GM12873 (cell line): Measurements from ENCODE around the gene C10orf143.

Experiments
- TF ChIP-seq, protein P1 (sequence below): IDR thresholded peaks from 2 replicates; pipeline ENCODE4 v1.5.1; 2012; ENCODE audit warnings: low read depth, mild to moderate bottlenecking, moderate library complexity, low read length, control low read depth; ENCODE audit not compliant: insufficient read depth; ENCODE audit errors: missing control alignments

Gene C10orf143

DNA sequence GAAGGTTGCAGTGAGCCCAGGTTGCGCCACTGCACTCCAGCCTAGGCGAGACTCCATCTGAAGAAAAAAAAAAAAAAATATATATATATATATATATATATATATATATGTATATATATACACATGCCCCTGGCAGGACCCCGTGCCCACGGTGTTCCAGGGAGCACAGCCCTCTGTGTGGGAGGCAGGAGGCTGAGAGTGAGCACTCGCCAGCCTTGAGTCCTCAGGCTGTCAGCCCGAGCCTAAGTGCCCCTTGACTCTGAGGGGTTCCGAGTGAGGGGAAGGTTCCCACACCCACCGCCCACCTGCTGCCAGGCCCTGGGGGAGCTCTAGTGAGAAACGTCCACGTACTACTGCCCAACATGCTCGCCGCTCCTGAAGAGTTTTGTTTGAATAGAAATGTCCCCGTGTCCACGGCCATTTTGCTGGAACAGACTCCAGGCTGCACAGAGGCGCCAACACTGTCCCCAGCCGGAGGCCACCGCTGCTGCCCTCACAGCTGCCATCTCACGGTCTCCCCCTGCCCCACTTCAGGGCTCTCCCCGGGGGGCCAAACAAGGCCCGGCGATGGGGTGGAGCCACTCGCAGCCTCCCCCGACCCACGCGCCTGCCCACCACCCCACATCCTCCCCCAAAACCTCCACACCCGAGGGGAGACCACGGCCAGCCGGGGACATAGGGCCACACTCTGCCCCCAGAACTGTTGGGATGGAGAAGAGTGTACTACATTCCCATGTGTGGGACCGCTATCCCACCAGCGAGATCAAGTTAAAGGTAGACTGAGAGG is 83.8 kb downstream of the C10orf143 start:
- TF ChIP-seq, protein P1, sequence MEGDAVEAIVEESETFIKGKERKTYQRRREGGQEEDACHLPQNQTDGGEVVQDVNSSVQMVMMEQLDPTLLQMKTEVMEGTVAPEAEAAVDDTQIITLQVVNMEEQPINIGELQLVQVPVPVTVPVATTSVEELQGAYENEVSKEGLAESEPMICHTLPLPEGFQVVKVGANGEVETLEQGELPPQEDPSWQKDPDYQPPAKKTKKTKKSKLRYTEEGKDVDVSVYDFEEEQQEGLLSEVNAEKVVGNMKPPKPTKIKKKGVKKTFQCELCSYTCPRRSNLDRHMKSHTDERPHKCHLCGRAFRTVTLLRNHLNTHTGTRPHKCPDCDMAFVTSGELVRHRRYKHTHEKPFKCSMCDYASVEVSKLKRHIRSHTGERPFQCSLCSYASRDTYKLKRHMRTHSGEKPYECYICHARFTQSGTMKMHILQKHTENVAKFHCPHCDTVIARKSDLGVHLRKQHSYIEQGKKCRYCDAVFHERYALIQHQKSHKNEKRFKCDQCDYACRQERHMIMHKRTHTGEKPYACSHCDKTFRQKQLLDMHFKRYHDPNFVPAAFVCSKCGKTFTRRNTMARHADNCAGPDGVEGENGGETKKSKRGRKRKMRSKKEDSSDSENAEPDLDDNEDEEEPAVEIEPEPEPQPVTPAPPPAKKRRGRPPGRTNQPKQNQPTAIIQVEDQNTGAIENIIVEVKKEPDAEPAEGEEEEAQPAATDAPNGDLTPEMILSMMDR = no peak

DNA sequence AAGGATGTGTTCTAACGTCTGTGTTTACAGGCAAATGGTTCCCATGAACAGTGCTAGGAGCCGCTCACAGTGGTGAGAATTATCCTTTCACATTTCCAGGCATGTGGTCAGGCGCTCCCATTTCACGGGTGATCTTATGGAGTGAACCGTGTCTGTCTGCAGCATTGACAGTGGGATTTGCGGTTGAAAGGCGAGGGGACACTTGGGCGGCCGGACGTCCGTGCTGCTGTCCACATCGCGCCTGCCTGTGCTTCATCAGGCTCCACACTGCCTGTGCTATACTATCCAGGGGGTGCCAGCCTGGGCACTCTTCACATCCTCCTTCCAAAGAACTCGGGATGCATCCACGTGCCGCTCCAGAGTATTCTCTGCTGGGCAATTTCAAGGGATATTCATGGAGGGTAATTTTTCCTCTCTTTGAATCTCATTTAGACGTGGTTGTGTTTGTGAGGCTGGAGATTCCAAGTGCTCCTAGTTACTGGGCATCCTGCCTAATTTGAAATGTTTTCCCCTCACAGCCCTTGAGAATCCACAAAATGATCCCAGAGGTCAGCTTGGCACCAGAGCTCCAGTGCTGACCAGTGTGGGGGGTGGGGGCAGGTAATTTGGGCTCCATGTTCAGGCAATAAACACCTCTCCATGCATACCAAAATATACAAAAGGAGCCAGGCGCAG is 84.7 kb downstream of the C10orf143 start:
- TF ChIP-seq, protein P1 = no peak

DNA sequence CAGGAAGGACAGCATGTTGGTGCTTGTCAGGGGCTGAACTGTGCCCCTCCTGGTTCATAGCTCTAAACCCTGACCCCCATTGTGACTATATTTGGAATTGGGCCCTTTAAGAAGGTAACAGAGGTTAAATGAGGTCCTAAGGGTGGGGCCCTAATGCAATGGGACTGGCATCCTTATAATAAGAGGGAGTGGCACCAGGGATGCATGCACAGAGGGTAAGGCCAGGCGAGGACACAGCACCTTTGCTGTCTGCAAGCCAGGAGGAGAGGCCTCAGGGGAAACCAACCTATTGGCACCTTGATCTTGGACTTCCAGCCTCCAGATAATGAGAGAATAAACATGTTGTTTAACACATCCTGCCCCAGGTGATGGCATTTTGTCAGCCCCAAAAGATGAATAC is 85.3 kb downstream of the C10orf143 start:
- TF ChIP-seq, protein P1 = no peak

DNA sequence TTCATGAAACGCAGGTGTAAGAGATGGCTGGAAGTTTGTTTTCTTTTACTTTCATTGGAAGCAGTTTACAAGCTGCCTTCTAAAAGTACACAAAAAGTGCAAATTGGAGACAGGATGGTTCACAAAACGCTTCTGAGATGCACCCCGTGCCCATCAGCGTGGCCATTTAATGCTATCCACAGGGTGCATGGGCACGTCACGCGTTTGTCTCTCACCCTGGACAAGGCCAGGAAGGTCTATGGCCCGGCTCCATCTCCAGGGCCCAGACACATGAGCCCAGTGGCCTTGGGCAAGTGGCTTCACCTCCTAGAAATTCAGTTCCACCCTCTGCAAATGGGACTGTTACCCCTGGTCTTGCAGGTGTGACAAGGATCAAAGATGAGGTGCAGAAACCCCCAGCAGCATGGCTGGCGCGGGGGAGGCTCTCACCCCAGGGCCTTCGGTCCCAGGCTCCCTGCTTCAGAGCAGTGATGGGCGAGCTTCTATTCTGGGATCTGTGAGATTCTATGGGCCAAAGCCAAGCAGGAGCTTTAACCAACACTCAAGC is 85.8 kb downstream of the C10orf143 start:
- TF ChIP-seq, protein P1 = no peak

DNA sequence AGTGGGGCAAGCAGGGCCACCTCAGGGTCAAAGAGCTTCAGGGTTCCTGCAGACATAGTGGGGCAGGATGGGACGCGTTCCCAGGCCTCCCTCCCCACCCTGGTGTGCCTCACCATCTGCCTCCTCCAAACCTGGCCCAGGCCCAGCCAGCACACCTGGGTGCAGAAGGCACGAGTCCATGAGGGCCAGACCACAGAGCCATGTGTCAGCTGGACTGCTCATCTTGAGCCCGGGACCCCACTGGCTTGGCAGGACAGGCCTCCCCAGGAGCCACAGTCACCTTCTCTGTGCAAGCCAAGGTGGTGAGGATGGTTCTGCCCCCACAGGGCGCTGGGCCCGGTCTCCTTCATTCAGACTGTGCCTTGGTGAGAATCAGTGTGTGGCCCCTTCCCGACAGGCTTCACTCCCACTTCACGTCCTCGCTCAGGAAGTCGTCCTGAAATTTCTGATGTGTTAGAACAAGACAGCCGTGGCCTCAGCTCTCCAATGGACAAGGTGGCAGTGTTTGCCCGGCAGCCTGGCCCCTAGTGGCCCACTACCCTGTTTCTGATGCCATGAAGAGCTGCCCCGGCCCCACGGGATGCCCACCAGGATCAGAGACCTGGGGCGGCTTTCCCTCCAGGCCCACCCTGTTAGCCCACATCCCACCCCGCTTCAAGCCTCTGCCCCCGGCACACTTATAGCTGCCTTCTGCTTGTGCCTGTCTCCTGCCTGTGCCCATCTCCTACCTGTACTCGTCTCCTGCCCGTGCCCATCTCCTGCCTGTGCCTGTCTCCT is 87.0 kb downstream of the C10orf143 start:
- TF ChIP-seq, protein P1 = no peak

DNA sequence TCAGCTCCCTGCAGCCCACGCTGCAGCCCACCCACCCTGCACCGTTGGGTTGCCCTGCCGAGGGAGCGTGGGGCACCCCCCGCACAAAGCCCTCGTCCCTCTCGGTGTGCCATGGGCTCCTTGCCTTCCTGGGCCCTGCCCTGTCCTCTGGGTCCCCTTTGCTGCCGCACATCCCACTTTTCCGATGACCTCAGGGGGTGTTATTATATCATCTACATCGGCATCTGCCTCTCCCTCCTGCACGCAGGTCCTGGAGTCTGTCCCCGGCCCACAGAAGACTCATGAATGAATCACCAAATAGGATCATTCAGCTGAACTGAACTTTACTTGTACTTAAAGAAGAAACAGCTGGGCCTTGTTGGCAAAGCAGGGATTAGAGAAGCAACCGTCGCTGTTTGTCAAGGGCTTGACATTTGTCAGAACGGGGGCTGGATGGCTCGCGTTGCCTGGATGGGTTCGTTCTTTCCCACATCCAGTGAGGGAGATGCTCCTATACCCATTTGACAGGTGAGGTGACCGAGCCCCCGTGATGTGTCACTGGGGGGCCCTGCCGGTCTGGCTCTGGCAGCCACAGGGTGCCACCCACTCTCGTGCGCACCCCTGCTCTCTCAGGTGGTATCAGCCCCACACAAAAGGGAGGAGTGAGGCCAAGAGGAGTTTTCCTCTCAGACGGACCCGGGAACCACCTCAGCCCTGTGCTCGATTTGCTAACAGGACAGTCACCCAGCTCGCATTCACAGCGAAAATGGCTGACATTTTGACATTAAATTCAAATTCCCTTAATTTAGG is 87.9 kb downstream of the C10orf143 start:
- TF ChIP-seq, protein P1 = no peak

DNA sequence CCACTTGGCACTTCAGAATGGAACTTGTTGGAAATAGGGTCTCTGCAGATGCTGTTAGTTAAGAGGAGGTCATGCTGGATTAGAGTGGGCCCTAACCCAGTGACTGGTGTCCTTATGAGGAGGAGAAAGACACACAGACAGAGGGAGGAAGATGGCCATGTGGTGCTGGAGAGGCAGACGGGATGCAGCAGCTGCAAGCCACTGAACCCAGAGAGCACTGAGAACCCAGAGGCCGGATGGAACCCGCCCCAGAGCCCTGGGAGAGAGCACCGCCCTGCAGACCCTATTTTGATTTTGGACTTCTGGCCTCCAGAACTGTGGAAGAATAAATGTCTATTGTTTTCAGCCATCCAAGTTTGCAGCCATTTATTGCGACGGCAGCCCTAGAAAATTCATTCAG is 88.5 kb downstream of the C10orf143 start:
- TF ChIP-seq, protein P1 = no peak
